Breast epithelium (tissue), 3 donors: Measurements from ENCODE around the gene CTNNAL1.

Experiments
- CTCF ChIP-seq, 3 donors: fragments of 450-650 bp; IDR thresholded peaks; one replicate each; pipeline ENCODE4 v1.5.1; 2016 to 2017; ENCODE audit warnings: antibody characterized with exemption in 3 of 3, mild to moderate bottlenecking in 3 of 3, moderate library complexity in 3 of 3
- POLR2A ChIP-seq: fragments of 450-650 bp; IDR thresholded peaks from one replicate; pipeline ENCODE4 v1.6.1; 2016; ENCODE audit warnings: antibody characterized with exemption, mild to moderate bottlenecking, moderate library complexity
- POLR2AphosphoS5 ChIP-seq, 3 donors: sonication (generic); formaldehyde crosslinking; IDR thresholded peaks; one replicate each; pipeline ENCODE4 v1.6.1; 2017; ENCODE audit warnings: antibody characterized with exemption in 3 of 3

GRCh38 chr9:109040571-109040970 lies 27.3 kb upstream of the CTNNAL1 start:
- TF ChIP-seq POLR2AphosphoS5 (IDR thresholded peaks at IDR 0.05): no peak
- TF ChIP-seq CTCF (IDR thresholded peaks at IDR 0.05): no peak
- TF ChIP-seq POLR2A: no peak
